ENCODE data around the gene SYNGR1. TPM values are rescaled to one million over a fixed set of nuclear protein-coding genes. Genes with fewer than 3 reads are reported as not detected.
A peak's percentile ranks its signal among the peaks of the same experiment; 100 is the strongest.

Gene SYNGR1, protein sequence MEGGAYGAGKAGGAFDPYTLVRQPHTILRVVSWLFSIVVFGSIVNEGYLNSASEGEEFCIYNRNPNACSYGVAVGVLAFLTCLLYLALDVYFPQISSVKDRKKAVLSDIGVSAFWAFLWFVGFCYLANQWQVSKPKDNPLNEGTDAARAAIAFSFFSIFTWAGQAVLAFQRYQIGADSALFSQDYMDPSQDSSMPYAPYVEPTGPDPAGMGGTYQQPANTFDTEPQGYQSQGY
- total RNA-seq (2021; ENCODE audit: unreplicated experiment) (17.8 TPM), Bru-seq, nascent RNA (percentile 42 among the genes with signal in this experiment), BruChase-seq, experiment 1, labeled RNA remaining after a 2-hour chase (percentile 47 among the genes with signal in this experiment), BruChase-seq, experiment 2, labeled RNA remaining after a 6-hour chase (percentile 49 among the genes with signal in this experiment)
- polyA plus RNA-seq (2012; ENCODE audit: insufficient read length): 47.0 TPM
- long read RNA-seq, full-length matches to known transcripts: 21 of 41 reads
- long read RNA-seq, partial matches to known transcripts: 12 of 41 reads
- long read RNA-seq, other reads (novel, unspliced or antisense): 8 of 41 reads

DNA sequence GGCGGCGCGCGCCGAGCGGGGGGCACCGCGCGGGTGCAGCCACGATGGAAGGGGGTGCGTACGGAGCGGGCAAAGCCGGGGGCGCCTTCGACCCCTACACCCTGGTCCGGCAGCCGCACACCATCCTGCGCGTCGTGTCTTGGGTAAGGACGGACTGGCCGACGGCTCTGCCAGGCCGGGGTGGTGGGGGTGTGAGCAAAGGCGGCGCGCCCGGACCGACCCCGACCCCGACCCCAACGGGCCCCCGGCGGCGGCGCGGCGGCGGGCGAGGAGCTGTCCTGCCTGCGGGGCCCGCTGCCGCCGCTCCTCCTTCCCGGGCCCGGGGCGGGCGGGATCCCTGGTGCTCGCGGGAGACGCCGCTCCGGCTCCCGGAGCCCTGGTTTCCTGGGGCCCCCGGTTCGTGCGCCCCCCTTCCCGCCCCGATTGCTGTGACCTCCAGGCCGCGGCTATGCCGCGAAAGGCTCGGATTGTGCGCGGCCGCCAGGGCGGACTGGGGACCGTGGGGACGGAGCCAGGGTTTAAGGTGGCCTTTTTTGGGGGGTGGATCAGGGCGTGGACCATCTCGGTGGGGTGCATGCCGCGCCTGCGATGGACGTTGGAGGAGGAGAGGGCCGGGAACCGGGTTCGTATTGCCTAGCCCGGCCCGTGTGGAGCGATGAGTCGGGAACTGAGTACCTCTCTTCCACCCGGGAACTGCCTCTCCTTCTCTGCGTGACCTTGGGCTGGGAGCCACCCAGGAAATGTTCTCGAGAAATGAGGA lies at the start of gene SYNGR1:
TSS of gene SYNGR1 (plus strand) at position 25 of the 760 bp plus-strand sequence. CDS start at position 45, 20 bp downstream.
- ATAC-seq: peak; percentile 53
- H3K27me3 ChIP-seq (ENCODE audit: control insufficient read depth, insufficient read depth, low read length): no peaks in the 10 kb centered on the region
- BruUV-seq (replicated peaks): no TSS peak
- TF ChIP-seq, protein P1, sequence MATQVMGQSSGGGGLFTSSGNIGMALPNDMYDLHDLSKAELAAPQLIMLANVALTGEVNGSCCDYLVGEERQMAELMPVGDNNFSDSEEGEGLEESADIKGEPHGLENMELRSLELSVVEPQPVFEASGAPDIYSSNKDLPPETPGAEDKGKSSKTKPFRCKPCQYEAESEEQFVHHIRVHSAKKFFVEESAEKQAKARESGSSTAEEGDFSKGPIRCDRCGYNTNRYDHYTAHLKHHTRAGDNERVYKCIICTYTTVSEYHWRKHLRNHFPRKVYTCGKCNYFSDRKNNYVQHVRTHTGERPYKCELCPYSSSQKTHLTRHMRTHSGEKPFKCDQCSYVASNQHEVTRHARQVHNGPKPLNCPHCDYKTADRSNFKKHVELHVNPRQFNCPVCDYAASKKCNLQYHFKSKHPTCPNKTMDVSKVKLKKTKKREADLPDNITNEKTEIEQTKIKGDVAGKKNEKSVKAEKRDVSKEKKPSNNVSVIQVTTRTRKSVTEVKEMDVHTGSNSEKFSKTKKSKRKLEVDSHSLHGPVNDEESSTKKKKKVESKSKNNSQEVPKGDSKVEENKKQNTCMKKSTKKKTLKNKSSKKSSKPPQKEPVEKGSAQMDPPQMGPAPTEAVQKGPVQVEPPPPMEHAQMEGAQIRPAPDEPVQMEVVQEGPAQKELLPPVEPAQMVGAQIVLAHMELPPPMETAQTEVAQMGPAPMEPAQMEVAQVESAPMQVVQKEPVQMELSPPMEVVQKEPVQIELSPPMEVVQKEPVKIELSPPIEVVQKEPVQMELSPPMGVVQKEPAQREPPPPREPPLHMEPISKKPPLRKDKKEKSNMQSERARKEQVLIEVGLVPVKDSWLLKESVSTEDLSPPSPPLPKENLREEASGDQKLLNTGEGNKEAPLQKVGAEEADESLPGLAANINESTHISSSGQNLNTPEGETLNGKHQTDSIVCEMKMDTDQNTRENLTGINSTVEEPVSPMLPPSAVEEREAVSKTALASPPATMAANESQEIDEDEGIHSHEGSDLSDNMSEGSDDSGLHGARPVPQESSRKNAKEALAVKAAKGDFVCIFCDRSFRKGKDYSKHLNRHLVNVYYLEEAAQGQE (IDR thresholded peaks at IDR 0.05; ENCODE audit: insufficient read depth in 1 of 2, low read depth in 2 of 2, low read length in 1 of 2): no peak
- TF ChIP-seq SIN3A (IDR thresholded peaks at IDR 0.05; ENCODE audit: borderline replicate concordance, insufficient read depth, low read depth, low read length) (no peak), TCF7L2 (IDR thresholded peaks at IDR 0.05; ENCODE audit: low read depth, low read length) (no peak), POLR2AphosphoS5 (IDR thresholded peaks at IDR 0.05; ENCODE audit: low read depth, low read length) (no peak)
- TF ChIP-seq, protein P2, sequence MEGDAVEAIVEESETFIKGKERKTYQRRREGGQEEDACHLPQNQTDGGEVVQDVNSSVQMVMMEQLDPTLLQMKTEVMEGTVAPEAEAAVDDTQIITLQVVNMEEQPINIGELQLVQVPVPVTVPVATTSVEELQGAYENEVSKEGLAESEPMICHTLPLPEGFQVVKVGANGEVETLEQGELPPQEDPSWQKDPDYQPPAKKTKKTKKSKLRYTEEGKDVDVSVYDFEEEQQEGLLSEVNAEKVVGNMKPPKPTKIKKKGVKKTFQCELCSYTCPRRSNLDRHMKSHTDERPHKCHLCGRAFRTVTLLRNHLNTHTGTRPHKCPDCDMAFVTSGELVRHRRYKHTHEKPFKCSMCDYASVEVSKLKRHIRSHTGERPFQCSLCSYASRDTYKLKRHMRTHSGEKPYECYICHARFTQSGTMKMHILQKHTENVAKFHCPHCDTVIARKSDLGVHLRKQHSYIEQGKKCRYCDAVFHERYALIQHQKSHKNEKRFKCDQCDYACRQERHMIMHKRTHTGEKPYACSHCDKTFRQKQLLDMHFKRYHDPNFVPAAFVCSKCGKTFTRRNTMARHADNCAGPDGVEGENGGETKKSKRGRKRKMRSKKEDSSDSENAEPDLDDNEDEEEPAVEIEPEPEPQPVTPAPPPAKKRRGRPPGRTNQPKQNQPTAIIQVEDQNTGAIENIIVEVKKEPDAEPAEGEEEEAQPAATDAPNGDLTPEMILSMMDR (IDR thresholded peaks at IDR 0.05): no peak
- ChIA-PET CTCF (interaction anchor here (0.5 kb wide), 1 partner anchor 164 kb away, joined by 4 read pairs; no protein-coding TSS in a partner anchor), POLR2A (no interaction called here)
- H3K4me3 ChIP-seq (ENCODE audit: low read depth in 2 of 2, low read length in 2 of 2): peak within 1 kb of the TSS; percentile 45 to 50
- no peaks in the 10 kb centered on the region for H3K9me3 ChIP-seq (ENCODE audit: control insufficient read depth, insufficient read depth, low read depth, low read length)
- no peaks in the 10 kb centered on the region for H3K36me3 ChIP-seq (ENCODE audit: control insufficient read depth, insufficient read depth, low read length)
- H3K4me1 ChIP-seq (ENCODE audit: control insufficient read depth, insufficient read depth, low read length): peaks cover 19% of the 10 kb centered on the region
- no peak for DNase-seq (ENCODE audit: low read depth, low spot score)
- in situ Hi-C loops (cut with HindIII; ENCODE audit: low pct_unique_long_range_greater_than_20kb, low sequenced_read_pairs) (no loop called here), intact Hi-C loops (cut with micrococcal nuclease; ENCODE audit: unreplicated experiment) (no loop called here)
- peak within 1 kb of the TSS; percentile 68 for H3K27ac ChIP-seq (ENCODE audit: low read length)

DNA sequence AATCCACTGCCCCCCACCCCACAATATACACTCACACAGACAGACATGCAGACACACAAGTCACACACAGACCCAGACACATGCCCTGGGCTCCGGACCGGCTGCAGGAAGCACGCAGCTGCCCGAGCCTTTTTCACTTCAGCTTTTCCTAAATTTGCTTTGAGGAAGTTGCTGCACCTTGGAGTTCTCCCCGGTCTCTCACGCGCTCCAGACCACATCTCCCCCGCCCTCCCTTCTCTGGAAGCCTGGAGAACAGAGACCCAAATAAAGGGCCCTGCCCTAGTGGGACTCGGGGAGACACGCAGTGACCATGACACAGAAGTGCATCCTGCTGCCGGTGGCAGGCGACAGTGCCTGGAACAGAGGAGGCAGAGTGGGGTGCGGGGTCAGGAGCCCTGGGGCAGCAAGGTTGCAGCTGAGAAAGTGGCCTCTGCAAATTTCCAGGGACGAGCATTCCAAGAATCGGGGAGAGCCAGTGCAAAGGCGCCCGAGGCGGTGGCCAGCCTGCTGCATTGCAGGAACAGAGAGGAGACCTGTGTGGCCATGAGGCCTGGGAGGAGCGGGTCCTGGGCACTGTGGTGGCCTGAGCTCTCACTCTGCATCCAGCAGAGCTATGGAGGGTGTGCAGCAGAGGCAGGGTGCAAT lies 49.5 kb upstream of the SYNGR1 start:
- intact Hi-C loops (cut with micrococcal nuclease; ENCODE audit: unreplicated experiment) (no loop called here), in situ Hi-C loops (cut with HindIII; ENCODE audit: low pct_unique_long_range_greater_than_20kb, low sequenced_read_pairs) (no loop called here)
- Histone ChIP-seq H3K27me3 (ENCODE audit: control insufficient read depth, insufficient read depth, low read length) (no peaks in the 10 kb centered on the region), H3K36me3 (ENCODE audit: control insufficient read depth, insufficient read depth, low read length) (no peaks in the 10 kb centered on the region), H3K9me3 (ENCODE audit: control insufficient read depth, insufficient read depth, low read depth, low read length) (no peaks in the 10 kb centered on the region), H3K4me1 (ENCODE audit: control insufficient read depth, insufficient read depth, low read length) (peaks cover 51% of the 10 kb centered on the region), H3K27ac (ENCODE audit: low read length) (peak overlapping the region; percentile 86), H3K4me3 (ENCODE audit: low read depth in 2 of 2, low read length in 2 of 2) (peak overlapping the region in 1 of 2 experiments; percentile 36; a peak in 2 of 4 replicates)
- POLR2A ChIA-PET: no interaction called here
- ATAC-seq: peak; percentile 64
- CTCF ChIA-PET: interaction anchor here (0.7 kb wide), 1 partner anchor 376 kb away, joined by 10 read pairs; no protein-coding TSS in a partner anchor
- no TSS peak for BruUV-seq (replicated peaks)
- no peak for DNase-seq (ENCODE audit: low read depth, low spot score)
- TF ChIP-seq SIN3A (IDR thresholded peaks at IDR 0.05; ENCODE audit: borderline replicate concordance, insufficient read depth, low read depth, low read length) (no peak), POLR2AphosphoS5 (IDR thresholded peaks at IDR 0.05; ENCODE audit: low read depth, low read length) (no peak), TCF7L2 (IDR thresholded peaks at IDR 0.05; ENCODE audit: low read depth, low read length) (no peak)
- TF ChIP-seq, protein P1 (IDR thresholded peaks at IDR 0.05; ENCODE audit: insufficient read depth in 1 of 2, low read depth in 2 of 2, low read length in 1 of 2): no peak
- TF ChIP-seq, protein P2 (IDR thresholded peaks at IDR 0.05): no peak
